Measurements from ENCODE around the gene LDLRAD4.

The LDLRAD4 gene

GRCh38 chr18:13241893-13242175, 23.3 kb downstream of the LDLRAD4 start:
- peaks cover 42% of the 10 kb centered on the region for H4K20me1 ChIP-seq (ENCODE audit: insufficient read depth, low read length)
- DNase-seq (no peak), ATAC-seq (ENCODE audit: insufficient read depth, low read depth) (no peak)
- no peaks in the 10 kb centered on the region for H3K27me3 ChIP-seq (ENCODE audit: insufficient read depth, low read length, poor library complexity)
- no peak overlapping the region for H2AFZ ChIP-seq (ENCODE audit: low read depth, low read length)
- no peak overlapping the region for H3K27ac ChIP-seq (ENCODE audit: low read length)
- H3K36me3 ChIP-seq (ENCODE audit: insufficient read depth, low read length), result peaks cover 7% of the 10 kb centered on the region
- no peak overlapping the region for H3K4me2 ChIP-seq (ENCODE audit: insufficient read depth, low read length)
- H3K4me3 ChIP-seq (ENCODE audit: low read depth in 1 of 2, low read length in 2 of 2), result no peak overlapping the region
- H3K4me1 ChIP-seq (ENCODE audit: insufficient read depth, low read length), result no peaks in the 10 kb centered on the region
- H3K9me3 ChIP-seq (ENCODE audit: insufficient read depth, low read length, severe bottlenecking), result no peaks in the 10 kb centered on the region
- peaks cover 54% of the 10 kb centered on the region for H3K79me2 ChIP-seq (ENCODE audit: insufficient read depth, low read length)
- H3K9ac ChIP-seq (ENCODE audit: low read depth, low read length), result no peak overlapping the region
- TF ChIP-seq CTCF (IDR thresholded peaks at IDR 0.05; ENCODE audit: borderline replicate concordance, extremely low read depth, low read length, poor library complexity, severe bottlenecking) (no peak), EZH2 (IDR thresholded peaks at IDR 0.05; ENCODE audit: borderline replicate concordance, low read depth, low read length, severe bottlenecking) (no peak)

DNA sequence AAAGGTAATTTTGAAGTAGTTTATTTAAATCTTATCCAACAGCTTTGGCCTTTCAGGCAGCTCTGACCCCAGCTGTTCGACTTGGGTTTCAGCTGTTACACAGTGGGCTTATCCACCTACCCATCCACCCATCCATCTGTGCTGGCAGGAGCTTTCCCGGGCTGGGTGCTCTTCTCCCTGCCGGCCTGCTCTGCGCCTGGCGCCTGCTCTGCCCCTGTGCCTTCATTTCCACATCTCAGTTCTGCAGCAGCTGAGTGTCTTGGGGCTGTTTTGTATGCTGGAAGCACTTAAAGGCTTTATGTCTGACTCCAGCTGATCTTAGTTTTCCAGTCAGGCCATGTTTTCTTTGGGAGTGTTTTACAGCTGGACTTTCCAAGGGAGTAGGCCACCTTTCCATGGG, 24.2 kb downstream of the LDLRAD4 start:
- no peak for DNase-seq
- no peak overlapping the region for H3K27ac ChIP-seq (ENCODE audit: low read length)
- H3K79me2 ChIP-seq (ENCODE audit: insufficient read depth, low read length), result peaks cover 47% of the 10 kb centered on the region
- H3K9me3 ChIP-seq (ENCODE audit: insufficient read depth, low read length, severe bottlenecking), result no peaks in the 10 kb centered on the region
- H3K36me3 ChIP-seq (ENCODE audit: insufficient read depth, low read length), result peaks cover 7% of the 10 kb centered on the region
- TF ChIP-seq EZH2 (IDR thresholded peaks at IDR 0.05; ENCODE audit: borderline replicate concordance, low read depth, low read length, severe bottlenecking), result no peak
- TF ChIP-seq CTCF (IDR thresholded peaks at IDR 0.05; ENCODE audit: borderline replicate concordance, extremely low read depth, low read length, poor library complexity, severe bottlenecking), result no peak
- H3K4me2 ChIP-seq (ENCODE audit: insufficient read depth, low read length), result no peak overlapping the region
- H3K4me1 ChIP-seq (ENCODE audit: insufficient read depth, low read length), result no peaks in the 10 kb centered on the region
- no peaks in the 10 kb centered on the region for H3K27me3 ChIP-seq (ENCODE audit: insufficient read depth, low read length, poor library complexity)
- ATAC-seq (ENCODE audit: insufficient read depth, low read depth), result no peak
- peaks cover 33% of the 10 kb centered on the region for H4K20me1 ChIP-seq (ENCODE audit: insufficient read depth, low read length)
- no peak overlapping the region for H3K4me3 ChIP-seq (ENCODE audit: low read depth in 1 of 2, low read length in 2 of 2)
- no peak overlapping the region for H3K9ac ChIP-seq (ENCODE audit: low read depth, low read length)
- no peak overlapping the region for H2AFZ ChIP-seq (ENCODE audit: low read depth, low read length)

DNA sequence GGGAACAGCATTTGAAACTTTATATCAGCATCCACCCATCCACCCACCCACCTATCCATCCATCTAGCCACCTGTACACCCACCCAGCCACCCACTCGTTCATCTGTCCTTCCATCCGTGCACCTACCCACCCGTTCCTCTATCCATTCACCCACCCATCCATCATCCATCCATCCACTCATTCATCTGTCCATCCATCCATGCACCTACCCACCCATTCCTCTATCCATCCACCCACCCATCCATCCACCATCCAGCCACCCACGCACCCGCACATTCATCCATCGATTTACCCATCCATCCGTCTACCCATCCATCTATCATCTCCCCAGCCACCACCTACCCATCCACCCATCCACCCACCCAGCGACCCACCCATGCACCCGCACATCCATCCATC, 24.8 kb downstream of the LDLRAD4 start:
- Histone ChIP-seq H4K20me1 (ENCODE audit: insufficient read depth, low read length) (peaks cover 27% of the 10 kb centered on the region), H3K9me3 (ENCODE audit: insufficient read depth, low read length, severe bottlenecking) (no peaks in the 10 kb centered on the region), H3K4me3 (ENCODE audit: low read depth in 1 of 2, low read length in 2 of 2) (no peak overlapping the region), H3K36me3 (ENCODE audit: insufficient read depth, low read length) (peaks cover 7% of the 10 kb centered on the region), H3K9ac (ENCODE audit: low read depth, low read length) (no peak overlapping the region), H3K27ac (ENCODE audit: low read length) (no peak overlapping the region), H3K4me2 (ENCODE audit: insufficient read depth, low read length) (no peak overlapping the region), H3K4me1 (ENCODE audit: insufficient read depth, low read length) (no peaks in the 10 kb centered on the region), H3K79me2 (ENCODE audit: insufficient read depth, low read length) (peaks cover 42% of the 10 kb centered on the region), H2AFZ (ENCODE audit: low read depth, low read length) (no peak overlapping the region), H3K27me3 (ENCODE audit: insufficient read depth, low read length, poor library complexity) (no peaks in the 10 kb centered on the region)
- TF ChIP-seq EZH2 (IDR thresholded peaks at IDR 0.05; ENCODE audit: borderline replicate concordance, low read depth, low read length, severe bottlenecking), result no peak
- no peak for TF ChIP-seq CTCF (IDR thresholded peaks at IDR 0.05; ENCODE audit: borderline replicate concordance, extremely low read depth, low read length, poor library complexity, severe bottlenecking)
- DNase-seq (no peak), ATAC-seq (ENCODE audit: insufficient read depth, low read depth) (no peak)

- ATAC-seq (ENCODE audit: insufficient read depth, low read depth), result no peak
- no peak overlapping the region for H3K4me3 ChIP-seq (ENCODE audit: low read depth in 1 of 2, low read length in 2 of 2)
- peaks cover 42% of the 10 kb centered on the region for H3K79me2 ChIP-seq (ENCODE audit: insufficient read depth, low read length)
- DNase-seq, result no peak
- no peak overlapping the region for H3K4me2 ChIP-seq (ENCODE audit: insufficient read depth, low read length)
- H3K4me1 ChIP-seq (ENCODE audit: insufficient read depth, low read length), result no peaks in the 10 kb centered on the region
- no peak overlapping the region for H2AFZ ChIP-seq (ENCODE audit: low read depth, low read length)
- no peaks in the 10 kb centered on the region for H3K27me3 ChIP-seq (ENCODE audit: insufficient read depth, low read length, poor library complexity)
- TF ChIP-seq CTCF (IDR thresholded peaks at IDR 0.05; ENCODE audit: borderline replicate concordance, extremely low read depth, low read length, poor library complexity, severe bottlenecking) (no peak), EZH2 (IDR thresholded peaks at IDR 0.05; ENCODE audit: borderline replicate concordance, low read depth, low read length, severe bottlenecking) (no peak)
- peaks cover 23% of the 10 kb centered on the region; the same call in 1 of the 2 replicates for H4K20me1 ChIP-seq (ENCODE audit: insufficient read depth, low read length)
- H3K9ac ChIP-seq (ENCODE audit: low read depth, low read length), result no peak overlapping the region
- peaks cover 7% of the 10 kb centered on the region for H3K36me3 ChIP-seq (ENCODE audit: insufficient read depth, low read length)
- no peak overlapping the region for H3K27ac ChIP-seq (ENCODE audit: low read length)
- H3K9me3 ChIP-seq (ENCODE audit: insufficient read depth, low read length, severe bottlenecking), result no peaks in the 10 kb centered on the region
Measured at GRCh38 chr18:13244135-13244534, 25.6 kb downstream of the LDLRAD4 start.

Measured in DND-41 (cell line).